Loucy (cell line): ENCODE data around the gene RAET1G.

Experiments
- H2AFZ ChIP-seq: fragments of 200-600 bp; sonication (generic); 2 replicates; pipeline ENCODE4 v1.6.0; 2016; ENCODE audit warnings: antibody characterized with exemption, mild to moderate bottlenecking, low read length, moderate library complexity
- H3F3A ChIP-seq: fragments of 200-600 bp; 2 replicates; pipeline ENCODE4 v1.6.0; 2016; ENCODE audit warnings: antibody characterized with exemption, low read depth, mild to moderate bottlenecking
- H3K27me3 ChIP-seq: fragments of 200-600 bp; sonication (generic); 2 replicates; pipeline ENCODE4 v1.6.1; 2014; ENCODE audit warnings: low read length, mild to moderate bottlenecking; ENCODE audit not compliant: insufficient read depth, poor library complexity, severe bottlenecking
- H3K36me3 ChIP-seq: fragments of 200-600 bp; sonication (generic); 2 replicates; pipeline ENCODE4 v1.6.1; 2016; ENCODE audit warnings: low read length; ENCODE audit not compliant: insufficient read depth
- H3K4me1 ChIP-seq: fragments of 200-600 bp; sonication (generic); 2 replicates; pipeline ENCODE4 v1.5.1; 2014; ENCODE audit warnings: low read length, mild to moderate bottlenecking; ENCODE audit not compliant: insufficient read depth, poor library complexity, severe bottlenecking
- H3K4me2 ChIP-seq: fragments of 200-600 bp; sonication (generic); 2 replicates; pipeline ENCODE4 v1.6.0; 2014; ENCODE audit warnings: antibody characterized with exemption, low read length, low read depth, mild to moderate bottlenecking; ENCODE audit not compliant: poor library complexity, severe bottlenecking
- H3K4me3 ChIP-seq: fragments of 200-600 bp; sonication (generic); 2 replicates; pipeline ENCODE4 v1.5.1; 2014; ENCODE audit warnings: low read length, mild to moderate bottlenecking, mixed read lengths; ENCODE audit not compliant: poor library complexity, severe bottlenecking
- H3K79me2 ChIP-seq: fragments of 200-600 bp; sonication (generic); 2 replicates; pipeline ENCODE4 v1.6.1; 2014; ENCODE audit warnings: low read length; ENCODE audit not compliant: insufficient read depth
- H3K9ac ChIP-seq: fragments of 200-600 bp; sonication (generic); 2 replicates; pipeline ENCODE4 v1.6.0; 2014; ENCODE audit warnings: mild to moderate bottlenecking, low read depth, low read length, moderate library complexity; ENCODE audit not compliant: poor library complexity, severe bottlenecking
- H3K9me2 ChIP-seq: fragments of 200-600 bp; sonication (generic); replicated peaks from 2 replicates; pipeline ENCODE4 v1.6.1; 2016; ENCODE audit warnings: low read depth, low read length, mixed read lengths
- H3K9me3 ChIP-seq: fragments of 200-600 bp; sonication (generic); 2 replicates; pipeline ENCODE4 v1.6.1; 2014; ENCODE audit warnings: mild to moderate bottlenecking, antibody characterized with exemption, low read length, low read depth; ENCODE audit not compliant: insufficient read depth
- H4K20me1 ChIP-seq: fragments of 200-600 bp; sonication (generic); 2 replicates; pipeline ENCODE4 v1.6.0; 2014; ENCODE audit warnings: antibody characterized with exemption, low read length, mild to moderate bottlenecking; ENCODE audit not compliant: insufficient read depth, poor library complexity, severe bottlenecking
- EZH2phosphoT487 ChIP-seq: fragments of 200-600 bp; IDR thresholded peaks from 2 replicates; pipeline ENCODE4 v1.6.1; 2018; ENCODE audit warnings: antibody characterized with exemption, mild to moderate bottlenecking, moderate library complexity, borderline replicate concordance
- TF ChIP-seq, protein P1 (sequence below): fragments of 200-600 bp; sonication (generic); conservative IDR thresholded peaks from 2 replicates; pipeline ENCODE4 v1.5.1; 2014; ENCODE audit warnings: mild to moderate bottlenecking, antibody characterized with exemption, low read length

Gene RAET1G

GRCh38 chr6:149925253-149925973 lies 2.5 kb upstream of the RAET1G start:
- Histone ChIP-seq H3K9ac (peak overlapping the region; percentile 58), H3K27me3 (no peaks in the 10 kb centered on the region), H3K9me2 (no peaks in the 10 kb centered on the region), H2AFZ (peak overlapping the region; percentile 75), H3K36me3 (no peaks in the 10 kb centered on the region), H3K79me2 (no peaks in the 10 kb centered on the region), H4K20me1 (no peaks in the 10 kb centered on the region), H3F3A (no peaks in the 10 kb centered on the region), H3K4me1 (peaks cover 8% of the 10 kb centered on the region), H3K4me2 (peak overlapping the region; percentile 76), H3K4me3 (peak overlapping the region; percentile 68), H3K9me3 (no peaks in the 10 kb centered on the region)
- TF ChIP-seq, protein P1, sequence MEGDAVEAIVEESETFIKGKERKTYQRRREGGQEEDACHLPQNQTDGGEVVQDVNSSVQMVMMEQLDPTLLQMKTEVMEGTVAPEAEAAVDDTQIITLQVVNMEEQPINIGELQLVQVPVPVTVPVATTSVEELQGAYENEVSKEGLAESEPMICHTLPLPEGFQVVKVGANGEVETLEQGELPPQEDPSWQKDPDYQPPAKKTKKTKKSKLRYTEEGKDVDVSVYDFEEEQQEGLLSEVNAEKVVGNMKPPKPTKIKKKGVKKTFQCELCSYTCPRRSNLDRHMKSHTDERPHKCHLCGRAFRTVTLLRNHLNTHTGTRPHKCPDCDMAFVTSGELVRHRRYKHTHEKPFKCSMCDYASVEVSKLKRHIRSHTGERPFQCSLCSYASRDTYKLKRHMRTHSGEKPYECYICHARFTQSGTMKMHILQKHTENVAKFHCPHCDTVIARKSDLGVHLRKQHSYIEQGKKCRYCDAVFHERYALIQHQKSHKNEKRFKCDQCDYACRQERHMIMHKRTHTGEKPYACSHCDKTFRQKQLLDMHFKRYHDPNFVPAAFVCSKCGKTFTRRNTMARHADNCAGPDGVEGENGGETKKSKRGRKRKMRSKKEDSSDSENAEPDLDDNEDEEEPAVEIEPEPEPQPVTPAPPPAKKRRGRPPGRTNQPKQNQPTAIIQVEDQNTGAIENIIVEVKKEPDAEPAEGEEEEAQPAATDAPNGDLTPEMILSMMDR: no peak
- TF ChIP-seq EZH2phosphoT487: no peak

DNA sequence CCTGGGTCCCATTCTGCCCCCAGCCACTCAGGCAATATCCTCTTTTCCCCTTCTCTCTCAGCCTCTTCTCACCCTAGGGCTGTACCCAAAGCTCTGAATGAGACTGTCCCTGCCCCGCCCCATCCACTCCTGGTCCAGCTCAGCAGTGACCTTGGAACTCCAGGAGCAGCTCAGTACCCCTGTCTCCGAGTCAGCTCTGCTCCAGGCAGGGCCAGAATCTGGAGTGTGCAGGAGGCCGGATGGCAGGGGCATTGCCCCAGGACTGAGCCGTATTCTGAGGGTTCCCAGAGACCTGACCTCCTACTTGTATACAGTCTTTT lies 2.0 kb upstream of the RAET1G start:
- Histone ChIP-seq H3K9me3 (no peaks in the 10 kb centered on the region), H2AFZ (peak overlapping the region; percentile 75; the same call in 1 of the 2 replicates), H3K4me3 (no peak overlapping the region), H3K27me3 (no peaks in the 10 kb centered on the region), H3K36me3 (no peaks in the 10 kb centered on the region), H3K4me2 (no peak overlapping the region), H4K20me1 (no peaks in the 10 kb centered on the region), H3K4me1 (peaks cover 8% of the 10 kb centered on the region), H3F3A (no peaks in the 10 kb centered on the region), H3K9me2 (no peaks in the 10 kb centered on the region), H3K79me2 (no peaks in the 10 kb centered on the region), H3K9ac (no peak overlapping the region)
- TF ChIP-seq EZH2phosphoT487: no peak
- TF ChIP-seq, protein P1: no peak

DNA sequence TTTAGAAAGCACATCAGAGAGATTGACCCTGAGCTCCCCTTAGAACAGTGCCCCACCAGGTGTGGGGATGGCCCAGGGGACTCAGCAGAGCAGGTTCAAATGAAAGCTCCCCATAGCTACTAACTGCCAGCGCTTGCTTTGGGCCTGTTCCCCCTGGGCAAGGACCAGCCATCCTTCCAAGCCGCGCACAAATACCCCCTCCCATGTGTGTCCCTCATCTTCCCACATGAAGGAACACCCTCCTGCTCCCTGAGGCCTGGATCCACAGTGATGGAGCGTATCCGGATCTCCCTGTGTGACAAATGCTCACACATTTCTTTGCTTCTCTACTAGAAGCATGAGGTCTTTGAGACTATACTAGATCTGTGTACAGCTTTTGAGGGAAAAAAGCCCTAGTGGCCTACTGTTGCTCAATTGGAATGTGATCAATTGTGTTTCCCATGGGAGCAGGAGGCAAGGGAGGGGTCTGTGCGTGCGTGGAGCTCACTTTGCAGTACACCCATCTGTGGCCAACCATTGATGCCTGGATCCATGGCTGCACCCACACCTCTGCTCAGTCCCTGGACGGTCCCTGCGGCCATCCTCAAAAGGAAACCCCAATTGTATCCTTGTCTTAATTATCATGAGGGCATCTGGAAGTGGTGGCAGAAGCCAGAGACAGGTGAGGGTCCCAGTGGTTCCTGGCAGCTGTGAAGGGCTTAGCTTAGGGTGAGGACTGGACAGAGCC lies 1.4 kb upstream of the RAET1G start:
- TF ChIP-seq EZH2phosphoT487: no peak
- TF ChIP-seq, protein P1: no peak
- Histone ChIP-seq H3K9me3 (no peaks in the 10 kb centered on the region), H4K20me1 (no peaks in the 10 kb centered on the region), H3K79me2 (no peaks in the 10 kb centered on the region), H3K36me3 (no peaks in the 10 kb centered on the region), H3K27me3 (no peaks in the 10 kb centered on the region), H3F3A (no peaks in the 10 kb centered on the region), H3K4me1 (peaks cover 8% of the 10 kb centered on the region), H3K9me2 (no peaks in the 10 kb centered on the region), H3K4me2 (no peak overlapping the region), H3K4me3 (no peak overlapping the region), H2AFZ (no peak overlapping the region), H3K9ac (no peak overlapping the region)
